ENCODE results near the gene SEZ6L. TPM values are rescaled to one million over a fixed set of nuclear protein-coding genes. Genes with fewer than 3 reads are reported as not detected.

SEZ6L gene
- total RNA-seq, 1 donor from 2014 or later: 8.6 TPM

- Mint-ChIP-seq H3K27ac (no peak overlapping the region), H3K36me3 (no peaks in the 10 kb centered on the region), H3K4me1 (ENCODE audit: unreplicated experiment) (no peaks in the 10 kb centered on the region), H3K27me3 (peaks cover 62% of the 10 kb centered on the region), H3K4me3 (no peak overlapping the region), H3K9me3 (no peaks in the 10 kb centered on the region)
- no peak for TF ChIP-seq CTCF (conservative IDR thresholded peaks at IDR 0.05)
- DNase-seq (ENCODE audit: extremely low spot score, unreplicated experiment): no peak
Observed at GRCh38 chr22:26234296-26234695, 65.0 kb downstream of the SEZ6L start.

GRCh38 chr22:26235792-26236487 is 66.7 kb downstream of the SEZ6L start:
- Mint-ChIP-seq H3K27ac (no peak overlapping the region), H3K27me3 (peaks cover 64% of the 10 kb centered on the region), H3K36me3 (no peaks in the 10 kb centered on the region), H3K9me3 (no peaks in the 10 kb centered on the region), H3K4me1 (ENCODE audit: unreplicated experiment) (no peaks in the 10 kb centered on the region), H3K4me3 (no peak overlapping the region)
- DNase-seq (ENCODE audit: extremely low spot score, unreplicated experiment): no peak
- no peak for TF ChIP-seq CTCF (conservative IDR thresholded peaks at IDR 0.05)

- H3K27ac Mint-ChIP-seq: no peak overlapping the region
- no peak overlapping the region for H3K4me3 Mint-ChIP-seq
- no peaks in the 10 kb centered on the region for H3K9me3 Mint-ChIP-seq
- DNase-seq (ENCODE audit: extremely low spot score, unreplicated experiment): no peak
- no peaks in the 10 kb centered on the region for H3K36me3 Mint-ChIP-seq
- TF ChIP-seq CTCF (conservative IDR thresholded peaks at IDR 0.05): no peak
- peaks cover 68% of the 10 kb centered on the region for H3K27me3 Mint-ChIP-seq
- no peaks in the 10 kb centered on the region for H3K4me1 Mint-ChIP-seq (ENCODE audit: unreplicated experiment)
Observed at GRCh38 chr22:26236991-26237390, 67.7 kb downstream of the SEZ6L start.

GRCh38 chr22:26238596-26238995 is 69.3 kb downstream of the SEZ6L start:
- peaks cover 65% of the 10 kb centered on the region for H3K27me3 Mint-ChIP-seq
- no peak overlapping the region for H3K4me3 Mint-ChIP-seq
- no peaks in the 10 kb centered on the region for H3K9me3 Mint-ChIP-seq
- no peak for TF ChIP-seq CTCF (conservative IDR thresholded peaks at IDR 0.05)
- no peak overlapping the region for H3K27ac Mint-ChIP-seq
- no peak for DNase-seq (ENCODE audit: extremely low spot score, unreplicated experiment)
- no peaks in the 10 kb centered on the region for H3K4me1 Mint-ChIP-seq (ENCODE audit: unreplicated experiment)
- no peaks in the 10 kb centered on the region for H3K36me3 Mint-ChIP-seq

GRCh38 chr22:26239581-26239980 is 70.3 kb downstream of the SEZ6L start:
- no peak overlapping the region for H3K27ac Mint-ChIP-seq
- TF ChIP-seq CTCF (conservative IDR thresholded peaks at IDR 0.05): no peak
- H3K4me1 Mint-ChIP-seq (ENCODE audit: unreplicated experiment): no peaks in the 10 kb centered on the region
- no peak overlapping the region for H3K4me3 Mint-ChIP-seq
- H3K36me3 Mint-ChIP-seq: no peaks in the 10 kb centered on the region
- peaks cover 66% of the 10 kb centered on the region for H3K27me3 Mint-ChIP-seq
- DNase-seq (ENCODE audit: extremely low spot score, unreplicated experiment): no peak
- H3K9me3 Mint-ChIP-seq: no peaks in the 10 kb centered on the region

All from type B pancreatic cell (in vitro differentiated cells).